LNCaP clone FGC (cell line): ENCODE data around the gene ZBTB38.
A peak's percentile ranks its signal among the peaks of the same experiment; 100 is the strongest.

Source experiments
- DNase-seq: peaks from one replicate; pipeline ENCODE4 v3.0.0-alpha.2; 2011; ENCODE audit warnings: low read depth
- H3K4me3 ChIP-seq: 2 replicates; pipeline ENCODE4 v1.5.1; 2011; ENCODE audit warnings: mild to moderate bottlenecking, low read depth, low read length, control low read depth
- TF ChIP-seq, protein P1 (sequence below): IDR thresholded peaks from 2 replicates; pipeline ENCODE4 v1.5.1; 2012; ENCODE audit warnings: mild to moderate bottlenecking; ENCODE audit not compliant: control insufficient read depth, insufficient read depth; ENCODE audit errors: extremely low read depth

The ZBTB38 gene

DNA sequence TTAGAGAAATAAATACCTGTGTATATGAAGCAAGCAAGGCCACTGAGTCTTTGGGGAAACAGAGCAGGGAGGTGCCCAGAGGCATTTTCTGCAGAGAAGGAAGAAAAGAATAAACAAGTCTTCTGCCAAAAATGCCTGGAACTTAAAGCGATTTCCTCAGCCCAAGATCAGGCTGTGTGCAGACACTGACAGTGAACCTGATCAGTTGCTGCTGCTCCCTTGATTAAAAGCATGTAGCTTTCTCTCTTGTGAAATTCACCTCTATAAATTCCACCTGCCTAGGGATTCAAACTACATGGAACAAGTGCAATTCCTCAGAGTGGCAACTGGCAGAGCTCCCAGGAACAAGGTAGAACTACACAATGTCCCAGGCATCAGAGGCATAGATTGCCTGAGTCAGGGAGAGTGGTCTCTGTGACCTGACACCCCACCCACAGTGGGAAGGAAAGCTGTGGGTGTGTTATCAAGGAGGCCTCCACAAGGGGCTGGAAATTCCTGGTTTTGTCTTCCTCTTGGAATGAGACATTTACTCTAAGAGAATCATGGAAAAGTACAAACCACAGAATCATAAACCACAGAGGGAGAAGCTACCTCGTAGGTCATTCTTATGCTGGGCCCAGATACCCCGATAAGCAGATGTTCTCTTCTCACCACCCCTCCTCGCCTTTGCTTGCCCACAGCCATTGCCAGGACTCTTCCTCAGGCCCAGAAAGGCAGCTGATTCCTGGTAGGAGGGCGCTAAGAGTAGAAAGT is 1.8 kb upstream of the ZBTB38 start:
- TF ChIP-seq, protein P1, sequence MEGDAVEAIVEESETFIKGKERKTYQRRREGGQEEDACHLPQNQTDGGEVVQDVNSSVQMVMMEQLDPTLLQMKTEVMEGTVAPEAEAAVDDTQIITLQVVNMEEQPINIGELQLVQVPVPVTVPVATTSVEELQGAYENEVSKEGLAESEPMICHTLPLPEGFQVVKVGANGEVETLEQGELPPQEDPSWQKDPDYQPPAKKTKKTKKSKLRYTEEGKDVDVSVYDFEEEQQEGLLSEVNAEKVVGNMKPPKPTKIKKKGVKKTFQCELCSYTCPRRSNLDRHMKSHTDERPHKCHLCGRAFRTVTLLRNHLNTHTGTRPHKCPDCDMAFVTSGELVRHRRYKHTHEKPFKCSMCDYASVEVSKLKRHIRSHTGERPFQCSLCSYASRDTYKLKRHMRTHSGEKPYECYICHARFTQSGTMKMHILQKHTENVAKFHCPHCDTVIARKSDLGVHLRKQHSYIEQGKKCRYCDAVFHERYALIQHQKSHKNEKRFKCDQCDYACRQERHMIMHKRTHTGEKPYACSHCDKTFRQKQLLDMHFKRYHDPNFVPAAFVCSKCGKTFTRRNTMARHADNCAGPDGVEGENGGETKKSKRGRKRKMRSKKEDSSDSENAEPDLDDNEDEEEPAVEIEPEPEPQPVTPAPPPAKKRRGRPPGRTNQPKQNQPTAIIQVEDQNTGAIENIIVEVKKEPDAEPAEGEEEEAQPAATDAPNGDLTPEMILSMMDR, result no peak
- no peak overlapping the region for H3K4me3 ChIP-seq
- DNase-seq, result no peak

DNA sequence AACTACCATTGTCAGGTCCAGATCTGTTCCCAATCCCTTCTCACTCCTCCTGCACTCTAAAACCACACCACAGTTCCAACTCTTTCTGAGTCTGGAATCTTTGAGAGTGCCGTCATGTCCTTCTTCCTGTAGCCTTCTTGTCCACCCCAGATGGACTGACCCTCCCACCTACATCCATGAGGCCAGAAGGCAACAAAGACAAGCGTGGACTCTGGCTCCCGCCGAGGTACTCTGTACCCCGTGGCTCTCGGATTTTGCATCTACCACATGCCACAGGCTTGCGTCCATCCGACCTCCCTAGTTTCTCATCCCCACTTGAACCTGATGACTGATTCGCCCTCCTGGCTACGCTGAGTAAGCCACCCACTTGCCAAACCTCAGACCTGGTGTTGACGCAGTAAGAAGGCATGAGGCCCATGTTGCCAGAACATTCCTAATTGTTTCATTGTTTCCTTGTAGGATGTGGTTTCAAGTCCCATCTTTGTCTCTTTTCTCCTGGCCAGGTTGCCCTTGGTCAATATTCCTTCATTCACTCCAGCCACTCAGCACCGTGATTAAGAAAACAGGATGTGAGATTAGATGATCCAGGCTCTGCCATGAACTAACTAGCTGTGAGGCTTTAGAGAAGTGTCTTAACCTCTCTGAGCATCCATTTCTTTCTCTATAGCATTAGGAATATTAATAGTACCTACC is 1.1 kb upstream of the ZBTB38 start:
- TF ChIP-seq, protein P1, result no peak
- no peak for DNase-seq
- H3K4me3 ChIP-seq, result no peak overlapping the region

DNA sequence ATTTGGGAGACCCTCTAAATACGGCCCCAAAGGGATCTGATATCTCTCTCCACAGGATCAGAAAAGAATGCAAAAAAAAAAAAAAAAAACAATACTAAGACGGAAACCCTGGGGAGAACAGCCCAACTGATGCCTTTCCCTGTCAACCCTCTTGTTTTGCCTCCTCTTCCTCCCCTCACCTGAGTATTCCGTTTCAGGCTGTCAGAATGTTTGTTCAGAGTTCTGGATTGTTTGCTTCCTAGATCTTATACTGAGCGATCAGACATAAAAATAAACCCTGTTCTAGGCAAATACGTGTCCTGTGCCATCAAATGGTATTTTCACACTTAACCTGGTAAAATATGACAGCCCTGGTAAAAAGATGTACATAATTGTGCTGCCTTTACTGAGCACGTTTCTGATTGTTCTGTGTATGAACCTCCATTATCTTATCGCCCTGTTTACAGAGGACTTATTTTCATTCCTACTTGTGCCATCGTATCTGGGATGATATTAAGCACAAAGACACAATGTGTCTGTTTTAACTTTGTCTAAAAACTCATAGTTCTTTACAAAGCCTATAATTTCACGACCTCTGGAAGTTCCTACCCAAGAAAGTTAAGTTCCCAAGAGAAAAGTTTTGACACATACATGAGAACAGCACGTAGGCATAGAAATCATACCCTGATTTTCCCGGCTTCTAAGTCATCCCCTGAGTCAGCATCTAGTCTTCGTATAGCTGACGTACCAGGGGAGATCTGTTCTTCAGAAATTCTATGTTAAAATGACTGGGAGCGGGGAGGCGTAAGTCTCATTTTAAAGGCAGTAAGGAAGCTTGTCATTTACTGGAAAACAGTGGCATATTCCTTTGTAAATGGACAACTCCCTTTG is 856 bp downstream of the ZBTB38 start:
- no peak for DNase-seq
- TF ChIP-seq, protein P1, result no peak
- no peak overlapping the region for H3K4me3 ChIP-seq

DNA sequence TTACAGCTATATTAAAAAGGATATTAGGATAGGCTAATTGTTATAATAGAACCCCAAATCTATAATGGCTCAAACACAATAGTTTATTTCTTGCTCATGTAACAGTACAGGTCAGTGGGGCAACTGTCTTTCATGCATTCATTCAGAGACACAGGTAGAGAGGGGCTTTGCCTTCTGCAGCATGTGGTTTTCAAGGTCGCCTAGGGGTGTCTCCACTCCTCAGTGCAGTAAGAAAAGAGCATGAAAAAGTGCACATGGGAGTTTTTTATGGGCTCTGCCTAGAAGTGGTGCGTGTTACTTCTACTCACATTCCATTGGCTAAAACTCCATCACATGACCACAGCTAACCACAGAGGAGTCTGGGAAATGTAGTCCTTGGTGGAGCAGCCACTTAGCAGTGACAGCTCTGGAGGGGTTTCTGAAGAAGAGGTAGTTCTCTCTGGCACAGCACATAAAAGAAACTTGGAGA is 1.8 kb downstream of the ZBTB38 start:
- DNase-seq, result peak; percentile 65
- TF ChIP-seq, protein P1, result no peak
- no peak overlapping the region for H3K4me3 ChIP-seq

DNA sequence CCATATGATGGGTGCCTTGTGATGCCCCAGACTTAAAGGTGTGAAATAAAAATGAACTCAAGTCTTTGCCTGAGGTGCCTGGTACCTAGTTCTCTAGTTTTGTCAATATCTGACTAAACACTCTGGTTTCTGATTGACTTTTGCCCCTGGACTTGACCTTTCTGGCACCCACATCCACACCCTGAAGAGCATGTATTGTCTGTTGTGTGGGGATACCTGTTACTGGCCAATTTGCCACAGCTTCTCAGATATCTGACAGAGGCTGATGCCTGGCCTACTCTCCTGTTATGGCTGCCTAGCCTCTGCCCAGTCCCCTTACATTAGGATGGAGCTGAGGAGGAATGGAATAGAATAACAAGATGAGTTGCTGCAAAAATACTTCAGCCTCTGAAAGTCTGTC is 3.6 kb downstream of the ZBTB38 start:
- H3K4me3 ChIP-seq, result no peak overlapping the region
- DNase-seq, result no peak
- TF ChIP-seq, protein P1, result no peak

DNA sequence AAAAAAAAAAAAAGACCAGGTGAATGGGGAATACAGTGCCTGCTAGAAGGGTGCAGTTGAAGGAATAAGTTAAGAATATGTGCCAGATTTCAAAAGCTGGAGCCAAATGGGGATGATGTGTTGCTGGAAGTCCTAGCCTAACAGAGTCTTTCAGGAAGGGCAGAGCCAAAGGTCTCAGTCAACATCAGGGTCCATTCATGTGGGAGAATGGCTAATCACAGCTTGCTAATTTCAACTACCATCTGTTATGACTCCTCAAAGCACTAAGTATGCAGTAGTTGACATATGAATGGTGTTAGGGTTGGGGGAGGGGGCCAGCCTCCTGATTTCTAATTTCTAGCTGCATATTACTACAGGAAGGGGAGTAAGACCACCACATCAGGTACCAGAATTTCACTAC is 4.4 kb downstream of the ZBTB38 start:
- H3K4me3 ChIP-seq, result no peak overlapping the region
- no peak for DNase-seq
- TF ChIP-seq, protein P1, result no peak
